HepG2 (cell line): ENCODE data around the gene MT4. TPM values are rescaled to one million over a fixed set of nuclear protein-coding genes. Genes with fewer than 3 reads are reported as not detected.

Experiments
- AKAP8 ChIP-seq: sonication (generic); formaldehyde crosslinking; IDR thresholded peaks from 2 replicates; pipeline ENCODE4 v1.5.1; 2020; ENCODE audit warnings: mild to moderate bottlenecking, missing genetic modification reagents
- CBX2 ChIP-seq, 2 experiments: fragments of 200-600 bp in 1 of 2; sonication (generic); formaldehyde crosslinking in 1 of 2; IDR thresholded peaks; 2 replicates each; pipeline versions ENCODE4 v1.7.0 to v1.8.1; 2018 to 2022; ENCODE audit warnings: low read depth in 2 of 2, low read length in 1 of 2, mild to moderate bottlenecking in 1 of 2, missing genetic modification reagents in 1 of 2
- HNRNPL ChIP-seq: fragments of 200-400 bp; formaldehyde crosslinking; IDR thresholded peaks from 2 replicates; pipeline ENCODE4 v1.6.1; 2017; ENCODE audit warnings: mild to moderate bottlenecking, low read depth, low read length
- JUN ChIP-seq: sonication (generic); formaldehyde crosslinking; IDR thresholded peaks from 2 replicates; pipeline ENCODE4 v1.4.0; 2020; ENCODE audit warnings: mild to moderate bottlenecking, missing genetic modification reagents
- KLF6 ChIP-seq: IDR thresholded peaks from 2 replicates; pipeline ENCODE4 v1.8.0; 2016; ENCODE audit warnings: missing biosample characterization, missing genetic modification reagents
- RELA ChIP-seq: sonication (generic); formaldehyde crosslinking; IDR thresholded peaks from 2 replicates; pipeline ENCODE4 v1.4.0; 2020; ENCODE audit warnings: missing genetic modification reagents
- RORA ChIP-seq: sonication (generic); formaldehyde crosslinking; IDR thresholded peaks from 2 replicates; pipeline ENCODE4 v1.5.0; 2020; ENCODE audit warnings: mild to moderate bottlenecking, missing genetic modification reagents, moderate library complexity
- SUZ12 ChIP-seq: fragments of 150-350 bp; IDR thresholded peaks from 2 replicates; pipeline ENCODE4 v1.6.1; 2014; ENCODE audit warnings: low read depth, low read length
- TRAFD1 ChIP-seq: sonication (generic); formaldehyde crosslinking; IDR thresholded peaks from 2 replicates; pipeline ENCODE4 v1.5.1; 2020; ENCODE audit warnings: missing genetic modification reagents, mild to moderate bottlenecking, borderline replicate concordance
- YEATS2 ChIP-seq: sonication (generic); formaldehyde crosslinking; IDR thresholded peaks from 2 replicates; pipeline ENCODE4 v1.4.0; 2020; ENCODE audit warnings: missing genetic modification reagents, borderline replicate concordance
- ZBTB3 ChIP-seq: sonication (generic); formaldehyde crosslinking; IDR thresholded peaks from 2 replicates; pipeline ENCODE4 v1.4.0; 2020; ENCODE audit warnings: low read depth, mild to moderate bottlenecking, moderate library complexity, missing genetic modification reagents, borderline replicate concordance
- ZNF142 ChIP-seq: sonication (generic); formaldehyde crosslinking; IDR thresholded peaks from 2 replicates; pipeline ENCODE4 v1.4.0; 2020; ENCODE audit warnings: missing genetic modification reagents
- ZNF430 ChIP-seq: sonication (generic); formaldehyde crosslinking; IDR thresholded peaks from 2 replicates; pipeline ENCODE4 v1.9.0; 2021; ENCODE audit warnings: mild to moderate bottlenecking, missing genetic modification reagents
- ZNF768 ChIP-seq: sonication (generic); formaldehyde crosslinking; IDR thresholded peaks from 2 replicates; pipeline ENCODE4 v1.4.0; 2020; ENCODE audit warnings: missing genetic modification reagents
- ZNF781 ChIP-seq: sonication (generic); formaldehyde crosslinking; IDR thresholded peaks from 2 replicates; pipeline ENCODE4 v1.5.1; 2020; ENCODE audit warnings: borderline replicate concordance, mild to moderate bottlenecking, missing genetic modification reagents; ENCODE audit errors: not compliant biosample characterization
- polyA plus RNA-seq, 8 experiments: library from polyadenylated mRNA; depleted of rRNA in 3 of 8; stranded (reverse) in 7 of 8; unstranded in 1 of 8; fragments of >200 nt; fragmentation: Illumina TruSeq in 4 of 8; extraction: Trizol in 4 of 8; gene quantifications; 2 replicates each; pipeline versions ENCODE4 v1.2.1 to v1.2.3, GENCODE V29; 2011 to 2016; ENCODE audit warnings: low read depth in 4 of 8, missing spikeins in 1 of 8, mixed read lengths in 1 of 8; ENCODE audit not compliant: insufficient read depth in 1 of 8
- total RNA-seq, 5 experiments: library from RNA; depleted of rRNA; stranded (reverse); fragments of >200 nt; fragmentation: Illumina TruSeq; extraction: Trizol; gene quantifications; 2 replicates each; pipeline ENCODE4 v1.2.3, GENCODE V29; 2016; ENCODE audit warnings: low read depth in 1 of 5
- TF ChIP-seq, protein P1 (sequence below): IDR thresholded peaks from 2 replicates; pipeline ENCODE4 v1.6.1; 2016; ENCODE audit warnings: missing biosample characterization, missing genetic modification reagents, low read depth
- TF ChIP-seq, protein P2 (sequence below): sonication (generic); formaldehyde crosslinking; IDR thresholded peaks from 2 replicates; pipeline ENCODE4 v1.4.0; 2020; ENCODE audit warnings: mild to moderate bottlenecking, low read depth, missing genetic modification reagents

Gene MT4
- total and polyA plus RNA-seq, 2 of the 13 experiments (the other 11 are each of a cell fraction or from before 2014, with no cell fraction given) = not detected

GRCh38 chr16:56607109-56607618 is 42.3 kb downstream of the MT4 start (continued):
- TF ChIP-seq AKAP8 (CRISPR knock-in tag) (no peak), RORA (CRISPR knock-in tag) (no peak), ZNF142 (CRISPR knock-in tag) (no peak; the same call in 1 of the 2 replicates), CBX2 (IDR thresholded peaks at IDR 0.05; ENCODE audit: low read depth, low read length) (no peak), CBX2 (CRISPR knock-in tag; IDR thresholded peaks at IDR 0.05; ENCODE audit: low read depth) (no peak; the same call in 1 of the 2 replicates), KLF6 (CRISPR knock-in tag) (peak; percentile 65), SUZ12 (no peak), HNRNPL (no peak), JUN (CRISPR knock-in tag) (no peak), ZNF768 (CRISPR knock-in tag) (peak; percentile 55; the same call in 1 of the 2 replicates), ZNF781 (CRISPR knock-in tag) (peak; percentile 65), TRAFD1 (no peak), ZNF430 (peak; percentile 14), YEATS2 (CRISPR knock-in tag) (peak; percentile 47), RELA (no peak), ZBTB3 (peak; percentile 83)
- TF ChIP-seq, protein P1, sequence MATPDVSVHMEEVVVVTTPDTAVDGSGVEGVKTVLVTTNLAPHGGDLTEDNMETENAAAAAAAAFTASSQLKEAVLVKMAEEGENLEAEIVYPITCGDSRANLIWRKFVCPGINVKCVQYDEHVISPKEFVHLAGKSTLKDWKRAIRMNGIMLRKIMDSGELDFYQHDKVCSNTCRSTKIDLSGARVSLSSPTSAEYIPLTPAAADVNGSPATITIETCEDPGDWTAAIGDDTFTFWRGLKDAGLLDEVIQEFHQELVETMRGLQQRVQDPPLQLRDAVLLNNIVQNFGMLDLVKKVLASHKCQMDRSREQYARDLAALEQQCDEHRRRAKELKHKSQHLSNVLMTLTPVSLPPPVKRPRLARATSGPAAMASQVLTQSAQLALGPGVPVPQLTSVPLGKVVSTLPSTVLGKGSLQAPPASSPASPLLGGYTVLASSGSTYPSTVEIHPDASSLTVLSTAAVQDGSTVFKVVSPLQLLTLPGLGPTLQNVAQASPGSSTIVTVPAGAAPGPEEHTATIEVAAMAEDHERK (CRISPR knock-in tag) = no peak
- TF ChIP-seq, protein P2, sequence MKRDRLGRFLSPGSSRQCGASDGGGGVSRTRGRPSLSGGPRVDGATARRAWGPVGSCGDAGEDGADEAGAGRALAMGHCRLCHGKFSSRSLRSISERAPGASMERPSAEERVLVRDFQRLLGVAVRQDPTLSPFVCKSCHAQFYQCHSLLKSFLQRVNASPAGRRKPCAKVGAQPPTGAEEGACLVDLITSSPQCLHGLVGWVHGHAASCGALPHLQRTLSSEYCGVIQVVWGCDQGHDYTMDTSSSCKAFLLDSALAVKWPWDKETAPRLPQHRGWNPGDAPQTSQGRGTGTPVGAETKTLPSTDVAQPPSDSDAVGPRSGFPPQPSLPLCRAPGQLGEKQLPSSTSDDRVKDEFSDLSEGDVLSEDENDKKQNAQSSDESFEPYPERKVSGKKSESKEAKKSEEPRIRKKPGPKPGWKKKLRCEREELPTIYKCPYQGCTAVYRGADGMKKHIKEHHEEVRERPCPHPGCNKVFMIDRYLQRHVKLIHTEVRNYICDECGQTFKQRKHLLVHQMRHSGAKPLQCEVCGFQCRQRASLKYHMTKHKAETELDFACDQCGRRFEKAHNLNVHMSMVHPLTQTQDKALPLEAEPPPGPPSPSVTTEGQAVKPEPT (CRISPR knock-in tag) = 0 out of 2 replicates have a peak, but pooled peaks have one; percentile 23
